GM19328 (cell line): ENCODE measurements around the gene GATD1.
"Not testable (repeated sequence)": the region's sequence is repeated elsewhere in the genome, so short reads cannot be mapped to it uniquely, and the experiment has no call there.

Experiments
- ATAC-seq: cut with Tn5 transposase; IDR thresholded peaks from one replicate; pipeline ENCODE4 v1.9.1; 2021; ENCODE audit warnings: mild to moderate bottlenecking, moderate library complexity; ENCODE audit not compliant: unreplicated experiment

GATD1 gene

GRCh38 chr11:765025-765801, 12.1 kb downstream of the GATD1 start:
- ATAC-seq: no peak

DNA sequence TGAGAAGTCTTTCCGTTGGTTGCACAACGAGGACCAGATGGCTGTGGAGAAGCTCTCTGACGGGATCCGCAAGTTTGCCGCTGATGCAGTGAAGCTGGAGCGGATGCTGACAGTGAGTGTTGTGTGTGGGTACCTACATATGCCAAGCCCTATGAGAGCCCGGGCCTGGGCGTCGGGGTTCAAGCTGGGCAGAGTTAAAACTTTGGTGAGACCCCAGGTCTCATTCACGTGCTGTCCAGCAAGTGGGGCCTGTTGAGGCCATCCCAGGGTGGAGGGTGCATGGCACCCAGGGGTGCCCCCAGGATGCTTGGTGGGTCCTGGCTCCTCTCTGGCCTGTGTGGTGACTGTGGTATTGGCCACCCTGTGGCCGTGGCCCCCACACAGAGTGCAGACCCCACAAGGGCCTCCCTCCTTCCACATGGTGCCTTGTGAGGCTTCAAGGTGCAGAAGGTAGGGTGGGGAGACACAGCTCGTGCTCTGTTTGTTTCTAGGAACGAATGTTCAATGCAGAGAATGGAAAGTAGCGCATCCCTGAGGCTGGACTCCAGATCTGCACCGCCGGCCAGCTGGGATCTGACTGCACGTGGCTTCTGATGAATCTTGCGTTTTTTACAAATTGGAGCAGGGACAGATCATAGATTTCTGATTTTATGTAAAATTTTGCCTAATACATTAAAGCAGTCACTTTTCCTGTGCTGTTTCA, 12.8 kb downstream of the GATD1 start:
- ATAC-seq: no peak

GRCh38 chr11:763549-764321, 13.6 kb downstream of the GATD1 start:
- no peak for ATAC-seq

DNA sequence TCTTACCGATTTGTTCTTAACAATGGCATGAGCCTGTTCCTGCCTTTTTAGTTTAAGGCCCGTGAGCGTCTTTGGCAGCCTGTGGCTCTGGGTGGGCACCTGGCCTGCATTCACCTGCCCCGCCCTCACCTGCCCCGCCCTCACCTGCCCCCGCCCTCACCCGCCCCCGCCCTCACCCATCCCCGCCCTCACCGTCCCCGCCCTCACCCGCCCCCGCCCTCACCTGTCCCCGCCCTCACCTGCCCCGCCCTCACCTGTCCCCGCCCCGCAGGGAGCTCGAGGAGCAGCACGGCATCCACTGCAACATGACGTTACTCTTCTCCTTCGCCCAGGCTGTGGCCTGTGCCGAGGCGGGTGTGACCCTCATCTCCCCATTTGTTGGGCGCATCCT, 14.2 kb downstream of the GATD1 start:
- ATAC-seq: no peak

DNA sequence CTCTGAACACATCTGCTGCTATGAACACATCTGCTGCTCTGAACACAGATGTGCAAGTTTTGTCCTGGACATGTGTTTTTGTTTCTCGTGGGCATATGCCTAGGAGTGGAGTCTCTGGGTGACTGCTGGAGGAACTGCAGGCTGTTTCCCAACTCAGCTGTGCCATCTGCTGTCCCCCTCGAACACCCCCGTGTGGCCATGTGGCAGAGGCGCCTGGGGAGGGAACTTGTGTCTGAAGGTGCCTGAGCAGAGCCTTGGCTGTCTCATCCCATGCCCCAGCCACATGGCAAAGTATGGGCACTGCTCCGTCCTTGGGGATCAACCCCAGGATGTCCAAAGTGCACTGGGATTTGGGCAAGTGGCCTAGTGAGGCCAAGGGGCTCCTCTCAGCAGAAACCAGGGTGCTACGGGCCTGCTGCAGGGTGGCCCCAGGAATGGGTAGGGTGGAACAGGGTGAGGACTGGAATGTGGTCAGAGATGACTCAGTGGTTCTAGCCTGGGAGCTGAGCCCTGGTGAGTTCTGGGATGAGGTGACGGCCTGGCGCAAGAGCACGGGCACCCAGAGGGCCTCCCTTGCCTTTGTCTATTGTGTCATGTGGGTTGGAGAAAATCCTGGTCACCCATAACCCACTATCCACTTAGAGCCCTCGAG, 14.7 kb downstream of the GATD1 start:
- no peak for ATAC-seq

DNA sequence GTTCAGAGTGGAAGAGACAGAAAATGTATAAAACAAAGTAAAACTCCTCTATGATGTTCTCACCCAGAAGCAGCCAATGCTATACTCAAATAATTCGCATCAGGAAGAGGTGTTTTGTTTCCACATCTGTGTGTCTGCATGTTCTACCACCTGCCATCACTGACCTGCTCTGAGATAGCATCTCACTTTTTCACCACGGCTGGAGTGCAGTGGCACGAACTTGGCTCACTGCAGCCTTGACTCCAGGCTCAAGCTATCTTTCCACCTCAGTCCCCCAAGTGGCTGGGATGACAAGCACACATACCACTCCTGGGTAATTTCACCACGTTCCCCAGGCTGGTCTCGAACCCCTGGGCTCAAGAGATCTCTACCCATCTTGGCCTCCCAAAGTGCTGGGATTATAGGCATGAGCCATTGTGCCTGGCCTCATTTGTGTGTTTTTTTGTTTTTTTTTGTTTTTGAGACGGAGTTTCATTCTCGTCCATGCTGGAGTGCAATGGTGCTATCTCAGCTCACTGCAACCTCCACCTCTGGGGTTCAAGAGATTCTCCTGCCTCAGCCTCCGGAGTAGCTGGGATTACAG, 15.7 kb downstream of the GATD1 start:
- no peak for ATAC-seq

GRCh38 chr11:760236-760635, 17.1 kb downstream of the GATD1 start:
- no peak for ATAC-seq

GRCh38 chr11:749731-750130, 27.6 kb downstream of the GATD1 start:
- ATAC-seq: no peak

- no peak for ATAC-seq
These were observed 29.3 kb downstream of the GATD1 start for GRCh38 chr11:748007-748359.

- ATAC-seq: peak; percentile 91
These were observed 29.9 kb downstream of the GATD1 start, which contains the start of gene TALDO1 for GRCh38 chr11:747158-748006. Gene TALDO1, plus strand, starts transcription at chr11:747464. Its CDS starts 18 bp downstream, at chr11:747482.

DNA sequence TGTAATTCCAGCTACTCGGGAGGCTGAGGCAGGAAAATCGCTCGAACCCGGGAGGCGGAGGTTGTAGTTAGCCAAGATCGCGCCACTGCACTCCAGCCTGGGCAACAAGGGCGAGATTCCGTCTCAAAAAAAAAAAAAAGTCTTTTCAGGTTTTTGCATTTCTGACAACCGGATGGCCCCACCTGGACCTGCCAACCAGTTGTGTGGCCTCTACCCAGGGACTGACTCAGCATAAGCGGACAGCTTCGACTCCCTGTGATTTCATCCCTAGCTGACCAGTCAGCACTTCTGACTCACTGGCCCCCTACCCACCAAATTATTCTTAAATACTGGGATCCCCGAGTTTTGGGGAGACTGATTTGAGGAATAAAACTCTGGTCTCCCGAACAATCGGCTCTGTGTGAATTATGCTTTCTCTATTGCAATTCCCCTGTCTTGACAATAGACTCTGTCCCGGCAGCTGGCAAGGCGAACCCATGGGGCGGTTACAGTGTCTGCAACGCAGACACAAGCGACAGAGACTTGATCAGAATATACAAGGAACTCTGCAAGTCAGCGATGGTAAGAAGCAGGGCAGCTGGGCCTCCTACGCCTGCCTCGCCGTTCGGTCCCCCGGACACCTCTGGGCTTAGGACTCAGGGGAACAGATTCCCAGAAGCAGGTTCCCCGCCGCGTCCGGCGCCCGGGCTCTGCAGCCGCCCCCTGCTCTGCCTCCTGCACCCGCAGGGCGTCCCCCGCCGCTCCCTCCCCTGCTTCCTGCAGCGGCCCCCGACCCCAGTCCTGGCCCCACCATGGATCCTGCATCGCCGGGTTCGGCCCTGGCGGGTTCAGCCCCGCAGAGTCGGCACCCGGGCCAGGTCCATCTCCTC, 30.8 kb downstream of the GATD1 start:
- peak; percentile 25 for ATAC-seq

DNA sequence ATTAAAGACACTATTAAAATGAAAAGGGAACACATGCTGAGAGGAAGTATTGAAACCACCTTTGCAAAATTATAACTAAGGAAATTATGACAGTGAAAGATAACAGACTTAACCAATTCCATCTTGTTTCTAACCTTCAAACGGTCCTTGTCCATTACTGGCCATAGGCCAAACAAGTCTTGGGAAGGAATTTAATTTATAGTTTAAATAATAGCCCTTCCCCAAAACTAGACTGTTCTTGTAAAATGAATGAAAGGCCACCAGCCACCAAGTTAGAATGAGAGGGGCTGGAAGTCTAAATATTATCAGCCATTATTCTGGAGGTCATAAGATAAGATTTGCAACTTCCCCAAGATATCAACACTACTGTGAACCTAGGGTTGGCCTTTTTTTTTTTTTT, 31.9 kb downstream of the GATD1 start:
- no peak for ATAC-seq

- no peak for ATAC-seq
These were observed 34.6 kb downstream of the GATD1 start for GRCh38 chr11:742571-743201.

DNA sequence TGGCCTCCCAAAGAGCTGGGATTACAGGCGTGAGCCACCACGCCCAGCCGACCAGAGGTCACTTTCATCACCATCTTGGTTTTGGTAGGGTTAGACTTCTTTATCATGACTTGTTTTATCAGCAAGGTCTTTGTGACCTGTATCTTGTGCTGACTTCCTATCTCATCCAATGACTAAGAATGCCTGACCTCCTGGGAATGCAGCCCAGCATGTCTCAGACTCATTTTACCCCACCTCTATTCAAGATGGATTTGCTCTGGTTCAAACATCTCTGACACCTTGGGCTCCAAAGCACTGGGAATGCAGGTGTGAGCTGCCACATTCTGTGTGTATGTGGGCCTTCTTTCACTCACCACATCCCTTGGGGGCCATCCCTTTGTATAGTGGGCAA, 35.1 kb downstream of the GATD1 start:
- ATAC-seq: no peak

DNA sequence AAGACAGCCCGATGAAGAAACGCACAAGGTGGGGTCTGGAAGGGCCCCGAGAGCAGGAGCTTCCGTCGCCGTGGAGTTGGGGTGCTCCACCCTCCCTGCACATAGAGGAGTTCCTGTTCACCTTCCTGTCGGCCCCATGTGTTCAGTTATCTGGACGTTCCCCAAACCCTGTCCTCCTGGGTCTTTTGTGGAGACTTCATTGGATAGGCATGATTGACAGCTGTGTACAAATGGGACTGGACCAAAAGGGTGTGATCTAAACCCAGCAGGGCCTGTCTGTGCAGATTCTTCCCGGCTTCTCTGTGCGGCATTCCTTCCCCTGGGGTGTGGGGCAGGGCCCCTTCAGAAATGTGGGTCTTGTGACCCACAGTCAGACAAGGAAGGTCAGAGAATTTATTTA, 39.4 kb downstream of the GATD1 start:
- ATAC-seq: not testable (repeated sequence)

DNA sequence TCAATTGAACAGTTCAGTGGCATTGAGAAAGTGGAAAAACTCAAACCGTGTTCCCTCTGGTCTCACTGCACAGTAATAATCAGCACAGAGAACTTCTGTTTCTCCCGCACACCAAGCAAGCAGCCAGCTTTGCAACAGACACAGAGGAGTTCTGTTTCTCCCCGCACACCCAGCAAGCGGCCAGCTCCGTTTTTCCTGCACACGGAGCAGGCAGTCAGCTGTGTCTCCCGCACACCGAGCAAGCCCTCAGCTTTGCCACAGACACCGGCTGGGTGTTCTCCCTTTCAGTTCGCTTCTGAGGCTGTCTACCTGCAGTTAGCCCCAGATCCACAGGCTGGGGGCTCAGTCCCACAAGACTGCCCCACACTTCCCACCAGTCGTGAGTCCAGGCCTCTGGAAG, 39.9 kb downstream of the GATD1 start:
- no peak for ATAC-seq

DNA sequence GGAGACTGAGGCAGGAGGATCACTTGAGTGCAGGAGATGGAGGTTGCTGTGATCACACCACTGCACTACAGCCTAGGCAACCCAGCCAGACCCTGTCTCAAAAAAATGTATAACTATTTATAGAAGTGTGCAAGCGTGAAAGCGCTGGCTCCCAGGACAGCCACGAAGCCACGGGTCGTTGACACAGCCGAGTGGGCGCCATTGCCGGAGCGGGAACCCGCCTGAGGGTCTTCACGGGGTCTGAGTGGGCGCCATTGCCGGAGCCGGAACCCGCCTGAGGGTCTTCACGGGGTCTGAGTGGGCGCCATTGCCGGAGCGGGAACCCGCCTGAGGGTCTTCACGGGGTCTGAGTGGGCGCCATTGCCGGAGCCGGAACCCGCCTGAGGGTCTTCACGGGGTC, 42.7 kb downstream of the GATD1 start:
- not testable (repeated sequence) for ATAC-seq

- ATAC-seq: no peak
These were observed 44.2 kb downstream of the GATD1 start for GRCh38 chr11:733072-733471.
